ENCODE measurements around the gene RCAN3.
"Not testable (repeated sequence)": the region's sequence is repeated elsewhere in the genome, so short reads cannot be mapped to it uniquely, and the experiment has no call there.

RCAN3 gene
- total RNA-seq: 341 to 511 (median 387) reads per million in 4 donors

- peak; percentile 76 to 92 (median 82) for DNase-seq
Observed at GRCh38 chr1:24502709-24503058, at the start of gene RCAN3. TSS of gene RCAN3 (plus strand) at chr1:24502836. CDS start at chr1:24514373, 11,537 bp downstream.

GRCh38 chr1:24452922-24453485, 49.6 kb upstream of the RCAN3 start:
- no peak for DNase-seq

GRCh38 chr1:24454673-24455072, 48.0 kb upstream of the RCAN3 start:
- DNase-seq: no peak

GRCh38 chr1:24455272-24455671, 47.4 kb upstream of the RCAN3 start:
- no peak for DNase-seq

- DNase-seq: no peak
Observed at GRCh38 chr1:24457866-24458265, 44.8 kb upstream of the RCAN3 start.

GRCh38 chr1:24459551-24460266, 42.9 kb upstream of the RCAN3 start:
- DNase-seq: no peak

GRCh38 chr1:24462128-24462527, 40.5 kb upstream of the RCAN3 start:
- not testable (repeated sequence) for DNase-seq

GRCh38 chr1:24463776-24464735, 38.6 kb upstream of the RCAN3 start:
- no peak for DNase-seq

- no peak for DNase-seq
Observed at GRCh38 chr1:24465099-24465498, 37.5 kb upstream of the RCAN3 start.

- DNase-seq: no peak
Observed at GRCh38 chr1:24465638-24466037, 37.0 kb upstream of the RCAN3 start.

GRCh38 chr1:24468685-24469316, 33.8 kb upstream of the RCAN3 start:
- DNase-seq: no peak

- no peak for DNase-seq
Observed at GRCh38 chr1:24470592-24470991, 32.0 kb upstream of the RCAN3 start.

GRCh38 chr1:24472527-24473251, 29.9 kb upstream of the RCAN3 start:
- no peak for DNase-seq

- no peak for DNase-seq
Observed at GRCh38 chr1:24474193-24474592, 28.4 kb upstream of the RCAN3 start.

- DNase-seq: no peak
Observed at GRCh38 chr1:24475700-24476099, 26.9 kb upstream of the RCAN3 start.

- DNase-seq: no peak
Observed at GRCh38 chr1:24476571-24476970, 26.1 kb upstream of the RCAN3 start.

GRCh38 chr1:24477309-24477708, 25.3 kb upstream of the RCAN3 start:
- DNase-seq: no peak

GRCh38 chr1:24481101-24481500, 21.5 kb upstream of the RCAN3 start:
- DNase-seq: peak in 4 of 5 donors; percentile 27 to 78 (median 38)

- peak in 3 of 5 donors; percentile 16 to 86 (median 24) for DNase-seq
Observed at GRCh38 chr1:24481843-24482610, 20.6 kb upstream of the RCAN3 start.

GRCh38 chr1:24483441-24483840, 19.2 kb upstream of the RCAN3 start:
- peak in 2 of 5 donors; percentile 39 to 52 for DNase-seq

GRCh38 chr1:24484199-24484598, 18.4 kb upstream of the RCAN3 start:
- DNase-seq: no peak
